ENCODE measurements around the gene GCC1. TPM values are rescaled to one million over a fixed set of nuclear protein-coding genes. Genes with fewer than 3 reads are reported as not detected.

Gene GCC1
- 7.5 TPM for polyA plus RNA-seq (ENCODE audit: insufficient read length)

- DNase-seq, result peak; percentile 93
Observed at GRCh38 chr7:127585044-127585953, at the start of gene GCC1. TSS of gene GCC1 (minus strand) at chr7:127585596. CDS start at chr7:127585182, 414 bp downstream.

DNA sequence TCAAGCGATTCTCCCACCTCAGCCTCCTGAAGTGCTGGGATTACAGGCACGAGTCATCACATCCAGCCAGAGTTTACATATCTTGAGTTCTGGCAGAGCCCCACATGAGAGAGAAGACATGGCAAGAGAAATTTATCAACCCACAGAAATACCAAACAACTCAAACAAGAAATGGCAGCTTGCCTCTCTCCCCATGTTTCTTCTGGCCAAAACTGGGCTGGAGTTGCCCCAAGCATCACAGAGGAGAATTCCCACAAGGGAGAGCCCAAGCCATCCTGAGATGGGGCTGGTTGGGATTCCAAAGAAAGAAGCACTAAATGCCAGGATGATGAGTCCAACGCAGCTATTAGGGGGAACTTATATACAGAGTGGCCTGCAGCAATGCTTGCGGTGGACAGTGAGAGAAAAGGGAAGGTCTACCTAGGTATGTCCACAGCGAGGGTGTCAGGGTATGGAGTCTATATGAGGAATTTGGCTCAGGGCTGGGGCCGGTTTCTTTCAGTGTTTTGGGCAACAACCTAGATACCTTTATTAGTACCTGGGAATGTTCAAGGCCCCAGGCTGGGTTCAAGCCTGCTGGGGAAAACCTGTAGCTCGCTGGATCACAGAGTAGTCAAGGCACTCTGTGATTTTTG, 47.0 kb upstream of the GCC1 start:
- no peak for DNase-seq

GRCh38 chr7:127629268-127629854, 44.0 kb upstream of the GCC1 start:
- no peak for DNase-seq

GRCh38 chr7:127628445-127628844, 43.0 kb upstream of the GCC1 start:
- no peak for DNase-seq

DNA sequence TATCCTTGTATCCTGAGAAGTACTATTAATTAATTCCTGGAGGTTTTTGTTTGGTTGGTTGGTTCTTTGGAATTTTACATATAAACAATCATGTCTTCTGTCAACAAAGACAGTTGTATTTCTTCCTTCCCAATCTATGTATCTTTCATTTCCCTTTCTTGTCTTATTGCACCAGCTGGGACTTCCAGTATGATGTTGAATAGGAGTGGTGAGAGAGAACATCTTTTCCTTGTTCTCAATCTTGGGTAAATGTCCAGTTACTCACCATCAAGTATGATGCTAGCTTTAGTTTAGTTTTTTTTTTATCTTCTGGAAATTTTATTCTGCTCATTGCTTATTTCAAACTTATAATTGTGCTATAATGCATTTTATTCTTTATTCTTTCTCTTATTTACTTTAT, 39.9 kb upstream of the GCC1 start:
- no peak for DNase-seq

GRCh38 chr7:127620406-127621233, 35.2 kb upstream of the GCC1 start:
- DNase-seq, result no peak

GRCh38 chr7:127619681-127620405, 34.4 kb upstream of the GCC1 start:
- no peak for DNase-seq

DNA sequence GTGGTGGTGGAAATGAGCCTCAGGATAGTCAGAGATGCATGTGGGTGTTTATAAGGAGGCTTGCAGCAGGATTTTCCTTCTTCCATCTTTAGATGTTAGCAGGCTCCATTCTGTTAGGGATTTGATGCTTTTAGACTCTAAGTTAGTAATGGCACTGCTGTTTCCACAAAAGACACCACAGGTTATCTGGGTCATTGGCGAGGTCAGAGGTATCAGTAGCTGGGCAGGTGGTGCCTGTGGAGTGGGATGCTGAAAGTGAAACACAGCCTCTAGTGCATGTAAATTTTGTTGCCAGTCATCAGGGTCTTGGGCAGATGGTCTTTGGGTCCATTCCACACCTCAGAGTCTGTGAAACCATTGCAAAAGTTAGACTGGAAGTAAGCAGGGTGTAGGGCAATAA, 33.4 kb upstream of the GCC1 start:
- DNase-seq, result no peak

- no peak for DNase-seq
Observed at GRCh38 chr7:127618042-127618441, 32.6 kb upstream of the GCC1 start, which contains the start of gene PAX4. TSS of gene PAX4 (minus strand) at chr7:127618142. CDS start at chr7:127615928, 2,214 bp downstream.

DNA sequence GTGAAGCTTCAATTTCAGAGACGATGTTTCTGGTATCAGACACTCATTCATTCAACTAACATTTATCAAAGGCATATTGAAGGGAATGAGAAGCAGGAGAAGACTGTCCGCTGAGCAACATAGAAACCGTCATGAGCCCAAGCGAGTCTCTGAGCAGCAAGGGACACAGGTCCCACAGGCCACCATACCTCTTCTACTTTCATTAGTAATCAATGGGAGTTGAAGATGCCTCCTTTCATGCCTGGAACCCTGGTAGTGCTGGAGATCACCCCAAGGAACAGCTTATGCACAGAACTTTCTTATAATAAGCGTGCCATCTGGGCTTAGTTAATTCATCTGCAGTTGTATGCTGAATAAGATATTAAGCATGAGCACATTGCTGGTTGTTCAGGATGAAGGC, 31.3 kb upstream of the GCC1 start:
- DNase-seq, result no peak

DNA sequence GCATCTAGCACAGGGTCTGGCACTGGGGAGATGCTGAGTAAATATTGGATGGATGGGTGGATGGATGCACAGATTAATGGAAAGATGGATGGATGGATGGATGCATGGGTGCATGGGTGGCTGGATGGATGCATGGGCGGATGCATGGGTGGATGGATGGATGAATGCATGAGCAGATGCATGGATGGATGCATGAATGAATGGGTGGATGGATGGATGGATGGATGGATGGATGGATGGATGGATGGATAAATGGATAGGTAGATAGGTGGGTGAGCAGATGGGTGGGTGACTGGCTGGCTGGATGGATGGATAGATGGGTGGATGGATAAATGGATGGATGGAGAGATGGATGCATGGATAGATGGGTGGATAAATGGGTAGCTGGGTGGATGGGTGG, 26.9 kb upstream of the GCC1 start:
- DNase-seq, result no peak

GRCh38 chr7:127609297-127609696, 23.9 kb upstream of the GCC1 start:
- DNase-seq, result no peak

- DNase-seq, result no peak
Observed at GRCh38 chr7:127608446-127608845, 23.1 kb upstream of the GCC1 start.

DNA sequence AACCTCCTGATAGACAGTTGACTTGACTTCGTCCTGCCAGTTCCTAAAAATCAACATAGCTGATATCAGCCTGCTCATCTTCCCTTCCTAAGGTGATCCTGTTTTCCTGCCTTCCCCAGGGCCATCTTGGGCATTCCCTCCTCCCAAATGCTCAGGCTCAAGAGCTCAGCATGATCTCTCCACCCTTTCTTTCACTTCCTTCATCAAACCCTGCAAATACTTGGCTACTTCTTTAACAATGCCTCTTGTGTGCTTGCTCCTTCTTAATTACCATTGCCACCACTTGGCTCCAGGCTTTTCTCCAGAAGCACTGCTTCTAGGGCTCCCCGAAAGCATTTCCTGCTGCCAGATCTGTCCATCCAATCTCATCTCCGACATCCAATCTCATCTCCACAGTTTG, 15.5 kb upstream of the GCC1 start:
- no peak for DNase-seq

GRCh38 chr7:127598318-127598717, 12.9 kb upstream of the GCC1 start:
- no peak for DNase-seq

DNA sequence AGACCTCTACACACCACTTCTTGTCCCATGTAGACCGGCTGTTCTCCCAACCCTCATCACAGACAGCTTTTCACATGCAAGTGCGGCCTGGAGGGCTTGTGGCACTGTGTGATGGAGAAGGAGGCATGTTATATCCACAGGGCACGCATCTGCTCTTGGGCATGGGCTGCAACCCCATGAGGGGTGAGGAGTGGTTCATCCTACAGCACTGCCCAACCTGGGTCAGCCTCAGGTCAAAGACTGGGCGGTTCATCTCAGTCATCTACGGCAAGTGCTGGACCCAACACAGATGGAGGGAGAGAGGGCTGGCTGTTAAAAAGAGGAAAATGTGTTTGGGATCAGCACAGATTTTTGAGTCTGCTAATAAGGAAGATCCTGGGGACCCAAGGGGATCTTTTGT, 10.3 kb upstream of the GCC1 start:
- DNase-seq, result no peak

GRCh38 chr7:127594490-127594889, 9.1 kb upstream of the GCC1 start:
- no peak for DNase-seq

- no peak for DNase-seq
Observed at GRCh38 chr7:127592550-127592949, 7.2 kb upstream of the GCC1 start.

DNA sequence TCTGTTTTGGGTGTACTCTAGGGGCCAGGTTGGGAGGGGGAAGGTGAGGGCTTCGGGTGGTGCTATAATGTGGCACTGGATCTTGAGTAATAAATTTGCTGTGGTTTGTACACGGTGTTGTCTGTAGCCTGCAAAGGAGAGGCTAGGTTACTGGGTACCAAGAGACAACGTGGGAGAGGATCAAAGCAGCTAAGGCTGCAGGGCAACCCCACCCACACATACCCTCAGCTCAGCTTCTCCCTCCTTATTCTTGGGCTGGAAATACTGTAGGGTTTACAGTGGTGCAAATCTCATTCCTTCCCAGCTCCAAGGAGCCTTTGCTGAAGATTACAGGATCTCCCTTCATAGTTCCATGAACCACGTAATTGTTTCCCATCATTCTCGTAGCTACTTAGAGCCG, 6.2 kb upstream of the GCC1 start:
- no peak for DNase-seq

GRCh38 chr7:127591189-127591588, 5.8 kb upstream of the GCC1 start:
- DNase-seq, result no peak

GRCh38 chr7:127589896-127590295, 4.5 kb upstream of the GCC1 start:
- no peak for DNase-seq
